ENCODE results near the gene MTIF3.
"Not testable (repeated sequence)": the region's sequence is repeated elsewhere in the genome, so short reads cannot be mapped to it uniquely, and the experiment has no call there.

The MTIF3 gene

DNA sequence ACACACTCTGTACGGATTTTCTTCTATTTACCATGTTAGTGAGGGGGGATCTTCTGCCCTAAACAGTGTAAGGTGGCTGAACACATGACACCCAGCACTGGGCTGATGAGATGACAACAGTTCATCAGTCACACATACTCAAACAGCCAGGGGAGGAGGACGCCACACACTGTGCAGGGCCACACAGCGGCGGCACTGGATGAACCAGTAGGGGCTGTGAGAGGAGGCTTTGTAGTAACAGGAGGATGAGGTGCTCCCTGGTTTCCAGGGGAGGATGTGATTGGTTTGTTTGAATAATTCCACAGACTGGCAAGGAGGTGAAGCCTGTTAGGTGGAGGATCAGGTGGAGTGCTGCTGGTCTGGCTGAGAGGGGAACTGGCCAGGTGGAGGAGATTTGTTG is 42.3 kb downstream of the MTIF3 start:
- DNase-seq: no peak

- DNase-seq: peak; percentile 16
Observed at GRCh38 chr13:27406178-27406939, 44.0 kb downstream of the MTIF3 start.

DNA sequence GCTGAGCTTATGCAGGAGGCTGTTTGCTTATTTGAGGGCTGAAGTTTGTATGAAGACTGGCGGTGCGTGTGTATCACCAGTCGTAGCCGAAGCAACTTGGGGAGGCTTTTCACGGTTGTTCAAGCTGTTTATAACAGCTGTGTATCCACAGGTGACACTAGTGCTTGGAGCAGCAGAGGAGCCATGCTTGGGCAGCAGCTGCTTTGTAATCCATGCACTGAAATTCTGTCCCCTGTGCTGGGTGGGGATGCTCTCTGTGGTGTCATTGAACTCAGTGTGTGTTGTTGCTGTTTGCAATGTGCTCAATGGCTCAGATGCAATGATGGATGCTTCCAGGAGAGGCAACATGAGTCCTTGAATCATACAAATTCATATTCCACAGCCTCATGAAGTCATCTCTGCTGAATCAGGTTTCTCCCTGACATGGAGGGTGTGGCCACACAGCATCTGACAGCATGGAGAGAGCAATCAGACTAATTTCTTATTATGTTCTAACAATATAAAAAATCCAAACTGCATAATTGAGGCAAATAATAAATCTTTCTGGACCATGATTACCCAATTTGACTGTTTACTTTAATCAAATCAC is 44.7 kb downstream of the MTIF3 start:
- DNase-seq: no peak

DNA sequence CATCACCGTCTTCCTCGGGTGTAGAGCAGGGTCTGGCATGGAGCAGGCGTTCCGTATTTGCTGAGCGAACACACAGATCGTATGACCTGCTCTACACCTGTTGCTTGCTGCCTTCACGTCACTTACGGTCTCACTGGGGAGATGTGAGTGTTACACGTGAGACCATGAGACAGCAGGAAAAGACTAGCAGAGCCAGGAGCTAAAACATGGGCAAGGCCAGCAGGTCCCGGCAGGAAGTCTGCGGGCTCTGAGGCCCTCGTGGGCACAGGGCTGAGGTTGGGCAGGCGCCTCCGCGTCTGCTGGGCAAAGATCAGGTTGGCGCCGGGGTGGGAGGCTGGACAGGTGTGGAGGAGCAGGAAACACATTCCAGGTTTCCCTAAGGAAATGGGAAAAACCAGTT is 45.7 kb downstream of the MTIF3 start:
- no peak for DNase-seq

- DNase-seq: no peak
Observed at GRCh38 chr13:27403727-27404385, 46.5 kb downstream of the MTIF3 start.

DNA sequence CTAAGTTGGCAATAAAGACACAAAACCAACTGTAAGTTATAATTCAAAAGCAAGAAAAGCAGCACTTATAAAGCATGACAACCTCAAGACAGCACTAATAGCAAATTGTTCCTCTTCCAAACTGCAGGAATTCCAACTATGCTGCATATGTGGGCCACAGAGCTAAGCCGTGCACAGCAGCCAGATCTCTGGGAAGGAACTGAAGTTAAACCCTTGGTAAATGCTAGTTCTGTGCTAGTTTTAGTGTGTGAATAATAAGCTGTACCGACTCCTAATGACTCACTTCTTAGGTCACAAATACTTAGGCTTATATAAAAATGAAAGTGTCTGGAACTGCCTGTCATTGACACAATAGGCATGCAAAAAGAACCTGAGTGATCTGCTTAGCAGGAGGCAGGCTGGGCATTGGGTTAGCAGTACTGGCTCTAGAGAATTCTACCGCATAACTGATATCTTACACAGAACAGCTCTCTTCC is 47.1 kb downstream of the MTIF3 start:
- no peak for DNase-seq

GRCh38 chr13:27401210-27401609 is 49.2 kb downstream of the MTIF3 start:
- DNase-seq: no peak

- not testable (repeated sequence) for DNase-seq
Observed at GRCh38 chr13:27400405-27400804, 50.0 kb downstream of the MTIF3 start.

DNA sequence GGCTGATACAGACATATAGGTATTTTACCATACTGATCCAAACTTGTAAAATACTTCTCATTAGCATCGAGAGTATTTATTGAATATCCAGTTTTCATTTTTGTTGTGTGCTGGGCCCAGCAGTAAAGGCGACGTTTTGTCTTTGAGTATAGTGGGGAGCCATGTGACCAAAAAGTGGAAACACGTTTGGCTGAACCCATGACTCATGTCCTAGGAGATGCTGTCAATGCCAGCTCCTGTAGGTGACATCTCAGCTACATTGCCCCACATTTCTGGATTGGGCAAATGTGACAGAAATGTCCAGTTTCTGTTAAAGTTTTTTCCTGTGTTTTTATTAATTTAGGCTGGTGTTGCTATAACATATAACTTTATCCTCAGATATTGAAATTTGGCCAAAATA is 52.0 kb downstream of the MTIF3 start:
- no peak for DNase-seq

DNA sequence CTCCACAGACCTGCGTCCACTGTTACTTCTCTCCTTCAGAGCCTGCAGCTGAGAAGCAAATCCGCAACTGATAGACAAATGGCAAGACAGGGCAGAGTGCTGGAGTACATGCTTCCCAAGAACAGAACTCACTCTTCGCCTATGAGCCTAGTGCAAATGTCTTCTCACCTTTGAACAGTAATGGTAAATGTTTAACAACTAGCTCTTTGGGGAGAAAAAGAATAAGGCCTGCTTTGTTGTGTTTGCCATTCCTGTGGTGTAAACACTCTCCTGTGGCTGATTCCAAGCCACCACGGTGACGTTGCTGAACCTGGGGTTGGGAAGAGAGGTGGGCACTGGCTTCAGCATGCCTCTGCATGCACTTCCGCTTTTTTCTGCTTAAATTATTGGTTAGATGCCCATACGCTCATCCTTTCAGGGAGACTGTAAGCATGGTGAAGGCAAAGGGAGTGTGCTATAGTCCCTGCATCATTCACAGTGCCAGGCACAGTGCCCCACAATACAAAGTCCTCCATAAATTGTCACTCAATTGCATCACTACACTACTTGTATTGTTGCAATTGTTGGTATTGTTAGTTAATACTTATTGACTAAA is 54.0 kb downstream of the MTIF3 start:
- DNase-seq: no peak

GRCh38 chr13:27395007-27395510 is 55.3 kb downstream of the MTIF3 start:
- DNase-seq: peak; percentile 17

DNA sequence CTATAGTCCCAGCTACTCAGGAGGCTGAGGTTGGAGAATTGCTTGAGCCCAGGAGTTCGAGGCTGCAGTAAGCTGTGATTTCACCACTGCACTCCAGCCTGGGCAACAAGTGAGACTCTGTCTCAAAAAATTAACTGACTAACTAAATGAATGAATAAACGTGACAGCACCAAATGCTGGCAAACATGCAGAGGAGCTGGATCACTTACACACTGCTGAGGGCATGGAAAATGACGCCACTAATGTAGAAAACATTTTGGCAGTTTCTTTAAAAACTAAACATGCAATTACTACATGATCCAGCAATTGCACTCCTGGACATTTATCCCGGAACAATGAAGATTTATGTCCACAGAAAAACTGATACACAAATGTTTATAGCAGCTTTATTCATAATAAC is 57.3 kb downstream of the MTIF3 start:
- DNase-seq: no peak

GRCh38 chr13:27391471-27391870 is 58.9 kb downstream of the MTIF3 start:
- DNase-seq: no peak

DNA sequence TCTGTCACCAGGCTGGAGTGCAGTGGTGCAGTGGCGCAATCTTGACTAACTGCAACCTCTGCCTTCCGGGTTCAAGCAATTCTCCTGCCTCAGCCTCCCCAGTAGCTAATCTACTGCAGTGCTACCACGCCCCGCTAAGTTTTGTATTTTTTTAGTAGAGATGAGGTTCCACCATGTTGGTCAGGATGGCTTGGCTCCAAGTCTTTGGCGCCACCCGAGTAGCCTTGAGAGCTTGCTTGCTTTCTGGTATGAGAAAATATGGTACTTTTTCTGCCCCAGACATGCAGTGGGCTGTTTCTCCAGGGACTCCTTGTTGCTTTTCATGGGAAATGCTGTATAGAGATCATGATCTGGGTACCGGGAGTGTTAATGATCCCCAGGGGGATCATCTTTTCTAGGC is 60.5 kb downstream of the MTIF3 start:
- peak; percentile 10 for DNase-seq

DNA sequence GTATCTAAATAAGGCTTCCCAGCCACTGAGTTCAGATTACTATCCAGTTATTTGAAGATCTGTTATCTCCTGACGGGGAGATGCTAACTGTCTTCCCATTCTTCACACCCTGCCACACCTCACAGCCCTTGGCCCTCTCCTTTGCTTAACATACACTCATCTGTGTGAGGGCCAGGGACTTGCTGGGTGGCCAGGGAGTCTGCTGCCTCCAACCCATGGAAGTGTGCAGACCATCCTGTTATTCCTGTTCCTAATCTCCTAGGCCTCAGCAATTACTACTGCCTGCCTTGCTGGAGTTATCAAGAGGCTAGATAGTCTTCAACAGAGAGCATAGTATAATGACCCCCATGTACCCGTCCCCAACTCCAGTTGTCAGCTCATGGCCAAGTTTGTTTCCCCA is 62.1 kb downstream of the MTIF3 start:
- DNase-seq: no peak
